ENCODE results near the gene TNFRSF18. TPM values are rescaled to one million over a fixed set of nuclear protein-coding genes. Genes with fewer than 3 reads are reported as not detected.

Gene TNFRSF18
- total RNA-seq, 1 donor = not detected

DNA sequence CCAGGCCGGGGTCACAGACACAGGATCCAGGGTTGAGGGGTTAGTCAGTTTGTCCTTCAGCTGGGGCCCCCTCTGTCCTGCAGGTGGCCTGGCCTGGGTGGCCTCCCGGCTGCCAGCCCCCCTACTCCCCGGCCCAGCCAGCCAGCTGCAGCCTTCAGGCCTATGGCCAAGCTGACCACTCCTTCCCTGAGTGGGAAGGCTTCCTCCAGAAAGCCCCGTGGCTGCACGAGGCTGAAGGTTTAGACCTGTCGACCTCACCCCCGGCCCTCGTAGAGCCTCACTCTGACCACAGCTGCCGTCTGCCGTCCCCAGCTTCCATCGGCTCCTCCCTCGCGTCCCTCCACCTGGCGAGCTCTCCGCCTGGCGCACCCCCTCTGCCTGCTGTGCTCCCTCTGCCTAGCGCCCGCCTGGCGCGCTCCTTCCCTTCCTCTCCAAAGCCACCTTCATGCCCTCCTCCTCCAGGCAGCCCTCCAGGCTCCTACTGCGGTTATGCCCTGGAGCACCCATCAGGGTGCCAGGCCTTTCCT, 23.1 kb downstream of the TNFRSF18 start:
- TF ChIP-seq, protein P1, sequence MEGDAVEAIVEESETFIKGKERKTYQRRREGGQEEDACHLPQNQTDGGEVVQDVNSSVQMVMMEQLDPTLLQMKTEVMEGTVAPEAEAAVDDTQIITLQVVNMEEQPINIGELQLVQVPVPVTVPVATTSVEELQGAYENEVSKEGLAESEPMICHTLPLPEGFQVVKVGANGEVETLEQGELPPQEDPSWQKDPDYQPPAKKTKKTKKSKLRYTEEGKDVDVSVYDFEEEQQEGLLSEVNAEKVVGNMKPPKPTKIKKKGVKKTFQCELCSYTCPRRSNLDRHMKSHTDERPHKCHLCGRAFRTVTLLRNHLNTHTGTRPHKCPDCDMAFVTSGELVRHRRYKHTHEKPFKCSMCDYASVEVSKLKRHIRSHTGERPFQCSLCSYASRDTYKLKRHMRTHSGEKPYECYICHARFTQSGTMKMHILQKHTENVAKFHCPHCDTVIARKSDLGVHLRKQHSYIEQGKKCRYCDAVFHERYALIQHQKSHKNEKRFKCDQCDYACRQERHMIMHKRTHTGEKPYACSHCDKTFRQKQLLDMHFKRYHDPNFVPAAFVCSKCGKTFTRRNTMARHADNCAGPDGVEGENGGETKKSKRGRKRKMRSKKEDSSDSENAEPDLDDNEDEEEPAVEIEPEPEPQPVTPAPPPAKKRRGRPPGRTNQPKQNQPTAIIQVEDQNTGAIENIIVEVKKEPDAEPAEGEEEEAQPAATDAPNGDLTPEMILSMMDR (IDR thresholded peaks at IDR 0.05; ENCODE audit: insufficient read depth, low read depth, low read length) = no peak
- H3K4me3 ChIP-seq (ENCODE audit: low read depth, low read length) = no peak overlapping the region
- DNase-seq (ENCODE audit: low read depth) = no peak

DNA sequence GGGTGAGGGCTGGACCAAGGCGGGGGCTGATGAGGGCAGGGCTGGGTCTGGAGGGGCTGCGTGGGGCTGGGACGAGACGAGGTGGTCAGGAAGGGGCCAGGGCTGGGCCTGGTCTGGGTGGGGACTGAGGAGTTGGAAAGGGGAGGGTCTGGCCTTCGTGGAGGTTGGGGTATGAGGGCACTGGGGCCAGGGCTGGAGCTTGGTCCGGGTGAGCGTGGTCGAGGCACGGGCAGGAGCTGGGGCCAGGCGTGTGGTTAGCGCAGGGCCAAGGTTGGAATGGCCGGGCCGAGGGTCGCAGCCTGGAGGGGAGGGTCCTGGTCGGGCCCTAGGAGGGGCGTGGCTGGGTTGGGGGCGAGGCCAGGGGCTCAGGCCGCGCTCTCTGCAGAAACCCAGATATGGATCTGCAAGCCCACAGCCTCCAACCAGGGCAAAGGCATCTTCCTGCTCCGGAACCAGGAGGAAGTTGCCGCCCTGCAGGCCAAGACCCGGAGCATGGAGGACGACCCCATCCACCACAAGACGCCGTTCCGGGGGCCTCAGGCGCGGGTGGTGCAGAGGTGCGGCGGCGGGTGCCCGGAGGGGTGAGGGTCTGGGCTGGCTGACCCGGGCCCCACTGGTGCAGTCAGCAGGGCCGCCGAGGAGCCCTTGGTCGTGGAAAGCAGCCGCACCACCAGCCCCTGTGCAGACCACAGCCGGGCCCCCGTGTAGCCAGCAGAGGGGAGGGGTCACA, 23.7 kb downstream of the TNFRSF18 start:
- DNase-seq (ENCODE audit: low read depth) = no peak
- TF ChIP-seq, protein P1 (IDR thresholded peaks at IDR 0.05; ENCODE audit: insufficient read depth, low read depth, low read length) = no peak
- H3K4me3 ChIP-seq (ENCODE audit: low read depth, low read length) = no peak overlapping the region

DNA sequence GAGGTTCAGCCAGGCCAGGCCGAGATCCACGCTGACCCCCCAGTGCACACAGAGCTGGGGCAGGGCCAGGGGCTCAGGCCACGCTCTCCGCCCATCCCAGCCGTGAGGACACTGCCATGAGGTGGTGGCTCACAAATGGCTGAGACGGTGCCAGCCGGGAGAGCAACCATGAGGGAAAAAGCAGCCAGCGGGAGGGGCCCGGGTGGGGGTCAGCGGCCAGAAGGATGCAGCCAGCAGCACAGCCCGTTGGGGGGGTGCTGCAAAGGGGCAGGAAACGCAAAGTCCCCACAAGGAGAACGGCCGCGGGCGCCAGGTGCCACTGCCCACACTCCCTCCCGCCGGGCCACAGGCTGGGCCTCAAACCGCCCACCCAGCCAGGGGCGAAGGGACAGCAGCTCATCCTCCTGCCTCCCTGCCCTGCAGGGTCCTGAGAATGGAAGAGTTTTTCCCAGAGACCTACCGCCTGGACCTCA, 24.4 kb downstream of the TNFRSF18 start:
- DNase-seq (ENCODE audit: low read depth) = no peak
- no peak overlapping the region for H3K4me3 ChIP-seq (ENCODE audit: low read depth, low read length)

DNA sequence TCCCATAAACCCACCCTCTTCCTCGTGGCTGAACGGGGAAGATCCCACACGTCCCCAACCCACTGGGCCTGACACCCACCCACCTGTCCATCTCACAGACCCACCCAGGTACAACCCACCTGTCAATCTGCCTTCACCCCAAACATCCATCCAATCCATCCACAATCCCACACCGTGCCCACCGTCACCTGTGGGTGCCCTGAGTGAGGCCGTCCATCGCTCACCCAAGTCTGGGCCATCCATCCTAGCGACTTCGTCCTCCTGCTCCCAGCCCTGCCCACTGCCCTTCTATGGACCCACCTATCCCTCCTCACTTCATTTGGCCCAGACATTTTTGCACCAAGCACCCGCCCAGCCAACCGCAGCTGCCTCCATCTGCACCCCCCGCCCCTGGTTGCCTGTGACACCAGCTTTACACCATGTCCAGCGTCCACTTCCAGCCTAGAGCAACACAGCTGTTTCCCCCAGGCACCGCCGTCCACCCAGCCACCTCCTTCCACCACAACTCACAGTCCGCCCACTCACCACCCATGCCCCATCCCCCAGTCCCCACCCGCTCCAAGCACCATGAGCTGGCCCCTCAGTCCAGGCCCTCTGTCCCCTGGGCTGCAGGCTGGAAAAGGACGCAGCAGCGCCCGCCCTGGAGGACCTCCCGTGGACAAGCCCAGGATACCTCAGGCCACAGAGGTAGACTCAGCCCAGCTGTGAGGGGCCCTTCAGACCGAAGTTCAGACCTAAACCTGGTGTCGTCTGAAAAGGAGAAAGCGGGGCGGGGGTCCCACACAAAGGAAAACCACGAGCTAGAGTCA, 25.1 kb downstream of the TNFRSF18 start:
- TF ChIP-seq, protein P1 (IDR thresholded peaks at IDR 0.05; ENCODE audit: insufficient read depth, low read depth, low read length) = no peak
- DNase-seq (ENCODE audit: low read depth) = no peak
- H3K4me3 ChIP-seq (ENCODE audit: low read depth, low read length) = no peak overlapping the region

More for the DNA sequence above, 24.4 kb downstream of the TNFRSF18 start:
- TF ChIP-seq, protein P1 (IDR thresholded peaks at IDR 0.05; ENCODE audit: insufficient read depth, low read depth, low read length) = no peak

DNA sequence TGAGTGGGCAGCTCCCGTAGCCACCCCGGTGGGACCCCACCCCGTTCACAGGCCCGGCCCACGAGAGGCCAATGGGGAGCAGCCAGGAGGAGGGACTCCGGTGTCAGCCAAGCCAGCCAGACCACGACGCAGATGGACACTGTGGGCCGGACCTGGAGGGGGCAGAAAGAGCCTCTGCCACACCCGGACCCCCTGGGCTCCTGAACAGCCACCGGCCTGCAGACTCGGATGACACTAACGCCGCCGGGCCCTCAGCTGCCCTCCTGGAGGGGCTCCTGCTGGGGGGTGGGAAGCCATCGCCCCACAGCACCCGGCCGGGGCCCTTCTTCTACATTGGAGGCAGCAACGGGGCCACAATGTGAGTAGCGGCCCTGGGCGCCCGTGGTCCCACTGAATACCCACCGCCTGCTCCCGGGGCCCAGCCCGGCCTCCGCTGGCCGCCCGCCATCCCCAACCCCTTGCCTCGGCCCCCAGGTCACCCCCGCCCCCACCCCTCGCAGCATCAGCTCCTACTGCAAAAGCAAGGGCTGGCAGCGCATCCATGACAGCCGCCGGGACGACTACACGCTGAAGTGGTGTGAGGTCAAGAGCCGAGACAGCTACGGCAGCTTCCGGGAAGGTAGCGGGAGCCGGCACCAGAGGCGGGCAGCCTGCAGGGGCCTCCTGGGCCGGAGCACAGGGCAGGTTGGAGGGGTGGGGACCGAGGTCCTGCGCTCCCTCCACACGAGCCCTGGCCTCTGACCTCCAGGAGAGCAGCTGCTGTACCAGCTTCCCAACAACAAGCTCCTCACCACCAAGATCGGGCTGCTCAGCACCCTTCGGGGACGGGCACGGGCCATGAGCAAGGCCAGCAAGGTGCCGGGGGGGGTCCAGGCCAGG, 26.2 kb downstream of the TNFRSF18 start:
- no peak for DNase-seq (ENCODE audit: low read depth)
- H3K4me3 ChIP-seq (ENCODE audit: low read depth, low read length) = no peak overlapping the region
- TF ChIP-seq, protein P1 (IDR thresholded peaks at IDR 0.05; ENCODE audit: insufficient read depth, low read depth, low read length) = no peak

DNA sequence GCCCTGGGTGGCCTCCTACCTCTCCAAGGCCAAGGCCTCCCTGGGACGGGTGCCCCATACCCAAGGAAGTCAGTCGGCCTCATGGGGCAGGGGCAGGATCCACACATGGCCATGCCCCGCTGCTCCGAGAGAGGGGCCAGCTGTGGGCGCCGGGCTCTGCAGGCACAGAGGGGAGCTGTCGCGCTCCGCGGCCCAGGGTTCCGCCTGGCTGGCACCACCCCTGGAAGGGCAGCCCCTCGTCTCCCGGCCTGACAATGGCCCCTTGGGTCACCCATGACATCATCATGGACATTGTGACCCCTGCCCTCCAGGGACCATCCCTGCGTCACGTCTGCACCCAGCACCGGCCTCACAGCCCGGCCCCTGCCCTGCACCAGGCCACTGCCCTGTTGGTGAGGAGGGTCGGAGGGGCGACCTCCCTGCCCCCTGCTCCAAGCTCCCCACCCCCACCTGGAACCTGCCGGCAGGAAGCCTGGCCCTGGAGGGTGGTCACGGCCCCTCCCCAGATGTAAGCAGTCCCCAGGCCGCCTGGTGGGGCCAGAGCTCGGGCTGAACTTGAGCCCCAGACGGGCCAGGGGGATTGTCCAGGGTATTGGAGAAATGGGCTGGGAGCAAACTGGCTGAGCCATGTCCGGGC, 26.9 kb downstream of the TNFRSF18 start:
- TF ChIP-seq, protein P1 (IDR thresholded peaks at IDR 0.05; ENCODE audit: insufficient read depth, low read depth, low read length) = no peak
- no peak for DNase-seq (ENCODE audit: low read depth)
- no peak overlapping the region for H3K4me3 ChIP-seq (ENCODE audit: low read depth, low read length)
